Measurements from ENCODE around the gene IGFBP5. TPM values are rescaled to one million over a fixed set of nuclear protein-coding genes. Genes with fewer than 3 reads are reported as not detected.

Gene IGFBP5
- total and polyA plus RNA-seq, 9 of the 15 experiments (the other 6 are each of a cell fraction or from before 2014, with no cell fraction given) = 0.01 to 1.9 (median 0.03) TPM; not detected in 6

DNA sequence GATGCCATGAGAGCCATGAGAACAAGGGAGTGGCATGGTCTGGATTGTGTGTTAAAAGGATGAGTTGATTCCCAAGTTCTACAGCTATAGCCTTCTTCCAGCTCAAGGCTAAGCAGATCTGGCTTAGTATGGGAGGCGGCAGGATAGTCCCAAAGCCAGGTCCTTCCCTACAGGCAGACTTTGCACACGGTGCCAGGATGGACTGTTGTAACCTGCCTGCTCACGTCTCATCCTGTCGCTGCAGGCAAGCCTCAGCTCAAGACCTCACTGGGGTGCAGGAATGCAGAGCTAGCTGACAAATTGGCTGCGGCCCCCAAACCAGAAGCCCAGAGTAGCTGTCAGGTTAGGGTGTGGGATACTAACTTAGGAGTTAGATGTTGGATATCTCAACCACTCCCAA, 28.8 kb upstream of the IGFBP5 start:
- CTCF ChIA-PET (ENCODE audit: low intra/inter-chr PET ratio) = no interaction called here
- in situ Hi-C loops (cut with MboI) = no loop called here
- TF ChIP-seq, protein P1, sequence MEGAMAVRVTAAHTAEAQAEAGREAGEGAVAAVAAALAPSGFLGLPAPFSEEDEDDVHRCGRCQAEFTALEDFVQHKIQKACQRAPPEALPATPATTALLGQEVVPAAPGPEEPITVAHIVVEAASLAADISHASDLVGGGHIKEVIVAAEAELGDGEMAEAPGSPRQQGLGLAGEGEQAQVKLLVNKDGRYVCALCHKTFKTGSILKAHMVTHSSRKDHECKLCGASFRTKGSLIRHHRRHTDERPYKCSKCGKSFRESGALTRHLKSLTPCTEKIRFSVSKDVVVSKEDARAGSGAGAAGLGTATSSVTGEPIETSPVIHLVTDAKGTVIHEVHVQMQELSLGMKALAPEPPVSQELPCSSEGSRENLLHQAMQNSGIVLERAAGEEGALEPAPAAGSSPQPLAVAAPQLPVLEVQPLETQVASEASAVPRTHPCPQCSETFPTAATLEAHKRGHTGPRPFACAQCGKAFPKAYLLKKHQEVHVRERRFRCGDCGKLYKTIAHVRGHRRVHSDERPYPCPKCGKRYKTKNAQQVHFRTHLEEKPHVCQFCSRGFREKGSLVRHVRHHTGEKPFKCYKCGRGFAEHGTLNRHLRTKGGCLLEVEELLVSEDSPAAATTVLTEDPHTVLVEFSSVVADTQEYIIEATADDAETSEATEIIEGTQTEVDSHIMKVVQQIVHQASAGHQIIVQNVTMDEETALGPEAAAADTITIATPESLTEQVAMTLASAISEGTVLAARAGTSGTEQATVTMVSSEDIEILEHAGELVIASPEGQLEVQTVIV (CRISPR knock-in tag; IDR thresholded peaks at IDR 0.05; ENCODE audit: borderline replicate concordance) = no peak
- TF ChIP-seq HMG20A (CRISPR knock-in tag; conservative IDR thresholded peaks at IDR 0.05) (no peak), ZNF239 (CRISPR knock-in tag; IDR thresholded peaks at IDR 0.05) (no peak), KDM4B (IDR thresholded peaks at IDR 0.05; ENCODE audit: borderline replicate concordance in 2 of 2, low read depth in 1 of 2) (no peak), HSF4 (CRISPR knock-in tag; IDR thresholded peaks at IDR 0.05; ENCODE audit: borderline replicate concordance) (no peak), XRCC5 (IDR thresholded peaks at IDR 0.05; ENCODE audit: low read depth, low read length) (no peak), MCM5 (IDR thresholded peaks at IDR 0.05; ENCODE audit: low read depth) (no peak), PPARD (CRISPR knock-in tag; IDR thresholded peaks at IDR 0.05) (no peak), CAMTA2 (CRISPR knock-in tag; conservative IDR thresholded peaks at IDR 0.05) (no peak), BHLHE40 (IDR thresholded peaks at IDR 0.05; ENCODE audit: low read length) (no peak), HNRNPH1 (optimal IDR thresholded peaks at IDR 0.05; ENCODE audit: low read depth, low read length) (no peak)
- TF ChIP-seq, protein P2, sequence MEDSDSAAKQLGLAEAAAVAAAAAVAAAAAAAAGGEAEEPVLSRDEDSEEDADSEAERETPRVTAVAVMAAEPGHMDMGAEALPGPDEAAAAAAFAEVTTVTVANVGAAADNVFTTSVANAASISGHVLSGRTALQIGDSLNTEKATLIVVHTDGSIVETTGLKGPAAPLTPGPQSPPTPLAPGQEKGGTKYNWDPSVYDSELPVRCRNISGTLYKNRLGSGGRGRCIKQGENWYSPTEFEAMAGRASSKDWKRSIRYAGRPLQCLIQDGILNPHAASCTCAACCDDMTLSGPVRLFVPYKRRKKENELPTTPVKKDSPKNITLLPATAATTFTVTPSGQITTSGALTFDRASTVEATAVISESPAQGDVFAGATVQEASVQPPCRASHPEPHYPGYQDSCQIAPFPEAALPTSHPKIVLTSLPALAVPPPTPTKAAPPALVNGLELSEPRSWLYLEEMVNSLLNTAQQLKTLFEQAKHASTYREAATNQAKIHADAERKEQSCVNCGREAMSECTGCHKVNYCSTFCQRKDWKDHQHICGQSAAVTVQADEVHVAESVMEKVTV (CRISPR knock-in tag; IDR thresholded peaks at IDR 0.05) = no peak
- ATAC-seq = no peak
- Histone ChIP-seq H3K9me1 (ENCODE audit: control insufficient read depth, insufficient read depth, low read length) (no peaks in the 10 kb centered on the region), H3K36me3 (ENCODE audit: control insufficient read depth, insufficient read depth, low read length) (no peaks in the 10 kb centered on the region), H3K4me2 (ENCODE audit: insufficient read depth, low read length) (no peak overlapping the region), H3K9ac (ENCODE audit: insufficient read depth in 1 of 2, low read depth in 2 of 2, low read length in 2 of 2) (no peak overlapping the region), H4K20me1 (replicated peaks; ENCODE audit: control insufficient read depth, insufficient read depth, low read length) (no peaks in the 10 kb centered on the region), H3K4me3 (no peak overlapping the region), H3K27ac (ENCODE audit: extremely low read depth, low read depth, low read length) (no peak overlapping the region), H3K9me3 (replicated peaks; ENCODE audit: control insufficient read depth, insufficient read depth, low read depth, low read length) (no peaks in the 10 kb centered on the region), H3K79me2 (ENCODE audit: control insufficient read depth, insufficient read depth, low read length) (no peaks in the 10 kb centered on the region), H2AFZ (ENCODE audit: low read depth, low read length) (no peak overlapping the region), H3K27me3 (ENCODE audit: control insufficient read depth in 2 of 2, insufficient read depth in 2 of 2, low read length in 2 of 2) (peaks cover 0 to 13% of the 10 kb centered on the region in 2 experiments; a peak in 3 of 5 replicates), H3K4me1 (replicated peaks in 1 of 2; ENCODE audit: control insufficient read depth in 2 of 2, insufficient read depth in 2 of 2, low read length in 2 of 2) (no peaks in the 10 kb centered on the region)
- POLR2A ChIA-PET = no interaction called here
- no peak for FAIRE-seq
- WGBS (ENCODE audit: insufficient coverage, low coverage, missing lambda C conversion rate) = 0% methylated on average over 5 of the region's 5 CpGs
- no peak for DNase-seq (ENCODE audit: extremely low read depth in 1 of 4, low spot score in 3 of 4)
- BruUV-seq (replicated peaks) = no TSS peak
- intact Hi-C loops (cut with micrococcal nuclease) = no loop called here

Data from K562 (cell line).